ENCODE measurements around the gene FIS1. TPM values are rescaled to one million over a fixed set of nuclear protein-coding genes. Genes with fewer than 3 reads are reported as not detected.

FIS1 gene
- total and polyA plus RNA-seq, 7 donors = 239 to 368 (median 263) TPM

GRCh38 chr7:101198476-101198875, 46.4 kb downstream of the FIS1 start:
- WGBS, 3 donors = 42 to 63% (median 57%) methylated on average over 14 of the region's 14 CpGs
- intact Hi-C loops (cut with DNase I) = no loop called here
- Histone ChIP-seq H3K9me3 (no peaks in the 10 kb centered on the region), H3K36me3 (ENCODE audit: insufficient read depth in 1 of 2, low read depth in 1 of 2) (no peaks in the 10 kb centered on the region), H3K27me3 (ENCODE audit: insufficient read depth in 3 of 3, low read length in 2 of 3) (peaks cover 0 to 66% (median 17%) of the 10 kb centered on the region in 3 donors), H3K27ac (no peak overlapping the region), H3K4me3 (no peak overlapping the region), H3K4me1 (peaks cover 6% of the 10 kb centered on the region)
- TF ChIP-seq CTCF (IDR thresholded peaks at IDR 0.05) = no peak
- no peak for ATAC-seq
- no peak for DNase-seq

GRCh38 chr7:101197991-101198390, 46.9 kb downstream of the FIS1 start:
- ATAC-seq (no peak), DNase-seq (no peak)
- intact Hi-C loops (cut with DNase I) = no loop called here
- no peaks in the 10 kb centered on the region for H3K36me3 ChIP-seq (ENCODE audit: insufficient read depth in 1 of 2, low read depth in 1 of 2)
- H3K27me3 ChIP-seq (ENCODE audit: insufficient read depth in 3 of 3, low read length in 2 of 3) = peaks cover 0 to 61% (median 14%) of the 10 kb centered on the region in 3 donors
- 68 to 70% (median 70%) methylated on average over 21 of the region's 21 CpGs for WGBS, 3 donors
- no peak overlapping the region for H3K27ac ChIP-seq
- TF ChIP-seq CTCF (IDR thresholded peaks at IDR 0.05) = no peak
- peaks cover 6% of the 10 kb centered on the region for H3K4me1 ChIP-seq
- no peak overlapping the region for H3K4me3 ChIP-seq
- no peaks in the 10 kb centered on the region for H3K9me3 ChIP-seq

- DNase-seq = no peak
- intact Hi-C loops (cut with DNase I) = no loop called here
Measured at GRCh38 chr7:101195884-101196283, 49.0 kb downstream of the FIS1 start.

More at GRCh38 chr7:101195884-101196283, 49.0 kb downstream of the FIS1 start:
- peaks cover 0 to 41% (median 6%) of the 10 kb centered on the region in 3 donors for H3K27me3 ChIP-seq (ENCODE audit: insufficient read depth in 3 of 3, low read length in 2 of 3)
- H3K4me3 ChIP-seq = no peak overlapping the region
- H3K9me3 ChIP-seq = no peaks in the 10 kb centered on the region
- WGBS, 3 donors = 80 to 83% (median 83%) methylated on average over 15 to 17 of the region's 17 CpGs
- H3K36me3 ChIP-seq (ENCODE audit: insufficient read depth in 1 of 2, low read depth in 1 of 2) = no peaks in the 10 kb centered on the region
- TF ChIP-seq CTCF (IDR thresholded peaks at IDR 0.05) = no peak
- no peak for ATAC-seq
- H3K4me1 ChIP-seq = no peaks in the 10 kb centered on the region
- no peak overlapping the region for H3K27ac ChIP-seq

Other genes with a start within 250 kb of the FIS1 start
- gene MUC17, start 225.0 kb downstream of the FIS1 start, total RNA-seq = under 1 TPM in 1 of 4 donors, not detected in 3; 0.02 TPM
- under 1 TPM in 1 of 3 donors, not detected in 2; 0.03 TPM for gene MUC17, start 225.0 kb downstream of the FIS1 start, polyA plus RNA-seq
- gene TRIM56, start 159.6 kb downstream of the FIS1 start, total RNA-seq = 10 to 100 TPM; 10.1 to 15.7 (median 13.8) TPM
- gene TRIM56, start 159.6 kb downstream of the FIS1 start, polyA plus RNA-seq = 10 to 100 TPM in 1 of 3 donors, 1 to 10 TPM in 2; 3.2 to 13.3 (median 5.8) TPM
- 10 to 100 TPM in 1 of 4 donors, 1 to 10 TPM in 3; 7.1 to 14.4 (median 7.4) TPM for gene SERPINE1, start 118.0 kb downstream of the FIS1 start, total RNA-seq
- gene SERPINE1, start 118.0 kb downstream of the FIS1 start, polyA plus RNA-seq = 100 to 1,000 TPM in 1 of 3 donors, 1 to 10 TPM in 2; 4.3 to 269 (median 5.9) TPM
- 1 to 10 TPM; 5.7 to 7.1 (median 6.6) TPM for gene AP1S1, start 90.6 kb downstream of the FIS1 start, total RNA-seq
- 10 to 100 TPM; 11.1 to 29.9 (median 17.8) TPM for gene AP1S1, start 90.6 kb downstream of the FIS1 start, polyA plus RNA-seq
- gene VGF, start 79.5 kb downstream of the FIS1 start, total RNA-seq = under 1 TPM in 1 of 4 donors, not detected in 3; 0.10 TPM
- 1 to 10 TPM in 1 of 3 donors, under 1 TPM in 1, not detected in 1; 0.03 to 4.3 TPM for gene VGF, start 79.5 kb downstream of the FIS1 start, polyA plus RNA-seq
- gene NAT16, start 64.8 kb downstream of the FIS1 start, total RNA-seq = not detected
- gene NAT16, start 64.8 kb downstream of the FIS1 start, polyA plus RNA-seq = under 1 TPM in 1 of 3 donors, not detected in 2; 0.01 TPM
- not detected for gene MOGAT3, start 44.0 kb downstream of the FIS1 start, total RNA-seq
- not detected for gene MOGAT3, start 44.0 kb downstream of the FIS1 start, polyA plus RNA-seq
- 10 to 100 TPM; 18.5 to 25.4 (median 20.4) TPM for gene PLOD3, start 27.5 kb downstream of the FIS1 start, total RNA-seq
- gene PLOD3, start 27.5 kb downstream of the FIS1 start, polyA plus RNA-seq = 10 to 100 TPM; 12.9 to 45.4 (median 15.2) TPM
- 10 to 100 TPM; 40.8 to 58.1 (median 48.1) TPM for gene ZNHIT1, start 26.9 kb downstream of the FIS1 start, total RNA-seq
- 10 to 100 TPM; 65.0 to 89.5 (median 67.6) TPM for gene ZNHIT1, start 26.9 kb downstream of the FIS1 start, polyA plus RNA-seq
- gene CLDN15, start 7.3 kb downstream of the FIS1 start, total RNA-seq = 1 to 10 TPM; 1.0 to 2.1 (median 1.5) TPM
- gene CLDN15, start 7.3 kb downstream of the FIS1 start, polyA plus RNA-seq = 1 to 10 TPM in 2 of 3 donors, under 1 TPM in 1; 0.52 to 2.2 (median 1.9) TPM
- gene IFT22, start 76.7 kb upstream of the FIS1 start, total RNA-seq = 10 to 100 TPM; 18.7 to 26.0 (median 21.5) TPM
- gene IFT22, start 76.7 kb upstream of the FIS1 start, polyA plus RNA-seq = 10 to 100 TPM; 23.2 to 42.2 (median 27.1) TPM
- gene COL26A1, start 117.8 kb upstream of the FIS1 start, total RNA-seq = not detected
- gene COL26A1, start 117.8 kb upstream of the FIS1 start, polyA plus RNA-seq = under 1 TPM in 1 of 3 donors, not detected in 2; 0.03 TPM